HG02623 (cell line): Measurements from ENCODE around the gene KCNQ4.

ENCODE experiments used
- ATAC-seq: cut with Tn5 transposase; IDR thresholded peaks from one replicate; pipeline ENCODE4 v1.9.1; 2021; ENCODE audit warnings: moderate library complexity; ENCODE audit not compliant: unreplicated experiment

The KCNQ4 gene

GRCh38 chr1:40794974-40795715, 11.6 kb downstream of the KCNQ4 start:
- no peak for ATAC-seq

GRCh38 chr1:40795811-40796586, 12.4 kb downstream of the KCNQ4 start:
- no peak for ATAC-seq

GRCh38 chr1:40796939-40797667, 13.5 kb downstream of the KCNQ4 start:
- no peak for ATAC-seq

- no peak for ATAC-seq
These were observed 14.1 kb downstream of the KCNQ4 start for GRCh38 chr1:40797668-40798010.

GRCh38 chr1:40798366-40799281, 15.0 kb downstream of the KCNQ4 start:
- no peak for ATAC-seq

GRCh38 chr1:40799351-40799867, 15.8 kb downstream of the KCNQ4 start:
- no peak for ATAC-seq

- ATAC-seq, result no peak
These were observed 18.1 kb downstream of the KCNQ4 start for GRCh38 chr1:40801742-40802077.

GRCh38 chr1:40802078-40802741, 18.6 kb downstream of the KCNQ4 start:
- ATAC-seq, result peak; percentile 57

- ATAC-seq, result no peak
These were observed 19.1 kb downstream of the KCNQ4 start for GRCh38 chr1:40802742-40803113.

GRCh38 chr1:40803447-40803846, 19.9 kb downstream of the KCNQ4 start:
- ATAC-seq, result no peak

GRCh38 chr1:40803902-40804301, 20.3 kb downstream of the KCNQ4 start:
- no peak for ATAC-seq

GRCh38 chr1:40806240-40806639, 22.7 kb downstream of the KCNQ4 start:
- ATAC-seq, result no peak

GRCh38 chr1:40806731-40807695, 23.4 kb downstream of the KCNQ4 start:
- ATAC-seq, result no peak

- no peak for ATAC-seq
These were observed 24.4 kb downstream of the KCNQ4 start for GRCh38 chr1:40808002-40808401.

GRCh38 chr1:40808444-40808843, 24.9 kb downstream of the KCNQ4 start:
- no peak for ATAC-seq

GRCh38 chr1:40808909-40809308, 25.3 kb downstream of the KCNQ4 start:
- no peak for ATAC-seq

GRCh38 chr1:40810927-40811326, 27.3 kb downstream of the KCNQ4 start:
- ATAC-seq, result no peak

GRCh38 chr1:40815420-40815819, 31.8 kb downstream of the KCNQ4 start:
- ATAC-seq, result no peak

- no peak for ATAC-seq
These were observed 34.2 kb downstream of the KCNQ4 start for GRCh38 chr1:40817791-40818263.
